Activated CD8-positive, alpha-beta T cell treated with anti-CD3 and anti-CD28 coated beads for 36 hours (primary cell): Measurements from ENCODE around the gene CD1B. TPM values are rescaled to one million over a fixed set of nuclear protein-coding genes. Genes with fewer than 3 reads are reported as not detected.

Experiments used
- ATAC-seq: fragments of 200-7000 bp; cut with Tn5 transposase; one replicate; pipeline ENCODE4 v1.10.0; 2021; ENCODE audit warnings: mild to moderate bottlenecking, moderate library complexity
- CTCF ChIA-PET: fragments of 350-600 bp; sonication (Branson Sonifier 250); formaldehyde crosslinking; loops from one replicate; lab custom pipeline; 2021; ENCODE audit warnings: antibody characterized with exemption; lab: Charles Lee
- POLR2A ChIA-PET: fragments of 350-600 bp; sonication (Branson Sonifier 250); formaldehyde crosslinking; loops from one replicate; lab custom pipeline; 2021; ENCODE audit warnings: antibody characterized with exemption; lab: Charles Lee
- DNase-seq: peaks from one replicate; pipeline ENCODE4 v3.0.0-alpha.2; 2020
- H3K27ac Mint-ChIP-seq: one replicate; pipeline ENCODE4 v1.8.0; 2021; ENCODE audit warnings: mild to moderate bottlenecking, mixed read lengths
- H3K27me3 Mint-ChIP-seq: one replicate; pipeline ENCODE4 v1.8.0; 2021; ENCODE audit warnings: mixed read lengths
- H3K36me3 Mint-ChIP-seq: one replicate; pipeline ENCODE4 v1.8.0; 2021; ENCODE audit warnings: low read depth, mixed read lengths
- H3K4me1 Mint-ChIP-seq: one replicate; pipeline ENCODE4 v1.8.0; 2021; ENCODE audit warnings: low read depth, mixed read lengths
- H3K4me3 Mint-ChIP-seq: one replicate; pipeline ENCODE4 v1.8.0; 2021; ENCODE audit warnings: mild to moderate bottlenecking, moderate library complexity, mixed read lengths
- H3K9me3 Mint-ChIP-seq: one replicate; pipeline ENCODE4 v1.8.0; 2021; ENCODE audit warnings: mixed read lengths
- CTCF ChIP-seq: fragments of 200-600 bp; IDR thresholded peaks from one replicate; pipeline ENCODE4 v1.8.0; 2022; ENCODE audit warnings: antibody characterized with exemption, mild to moderate bottlenecking
- intact Hi-C: fragments of 100-400 bp; cut with micrococcal nuclease; formaldehyde crosslinking; loops from one replicate; pipeline ENCODE4 v1.10.0; 2022
- total RNA-seq, 2 experiments: library from RNA; stranded (reverse); gene quantifications; one replicate each; pipeline ENCODE4 v1.2.3, GENCODE V29; 2021

Gene CD1B
- total RNA-seq, 2 experiments from 2014 or later = not detected

- Mint-ChIP-seq H3K4me3 (no peak overlapping the region), H3K4me1 (peaks cover 6% of the 10 kb centered on the region), H3K27me3 (peaks cover 3% of the 10 kb centered on the region), H3K27ac (no peak overlapping the region), H3K9me3 (no peaks in the 10 kb centered on the region), H3K36me3 (no peaks in the 10 kb centered on the region)
- no peak for TF ChIP-seq CTCF
- CTCF ChIA-PET = interaction anchor here (0.9 to 2.0 kb wide), 4 partner anchors 18 to 125 kb away, joined by 3 to 20 read pairs (median 4); no protein-coding TSS in a partner anchor
- intact Hi-C loops = loop anchor here (1.0 kb wide), 1 partner anchor 125 kb away; no protein-coding TSS in a partner anchor
- ATAC-seq = no peak
- POLR2A ChIA-PET = interaction anchor here (0.8 kb wide), 1 partner anchor 71 kb away, joined by 3 read pairs; no protein-coding TSS in a partner anchor
- DNase-seq = no peak
Measured at GRCh38 chr1:158329300-158329699, 2.0 kb downstream of the CD1B start.

- H3K9me3 Mint-ChIP-seq = peaks cover under 1% of the 10 kb centered on the region
- H3K4me3 Mint-ChIP-seq = no peak overlapping the region
- no peaks in the 10 kb centered on the region for H3K36me3 Mint-ChIP-seq
- no peak for DNase-seq
- intact Hi-C loops = no loop called here
- ChIA-PET POLR2A (no interaction called here), CTCF (interaction anchor here (2.0 kb wide), 1 partner anchor 124 kb away, joined by 20 read pairs; no protein-coding TSS in a partner anchor)
- H3K27me3 Mint-ChIP-seq = peaks cover 2% of the 10 kb centered on the region
- H3K27ac Mint-ChIP-seq = no peak overlapping the region
- ATAC-seq = no peak
- TF ChIP-seq CTCF = no peak
- peaks cover 2% of the 10 kb centered on the region for H3K4me1 Mint-ChIP-seq
Measured at GRCh38 chr1:158328426-158328825, 2.9 kb downstream of the CD1B start.

GRCh38 chr1:158327481-158327880, 3.9 kb downstream of the CD1B start:
- Mint-ChIP-seq H3K27me3 (no peaks in the 10 kb centered on the region), H3K9me3 (peaks cover 8% of the 10 kb centered on the region), H3K36me3 (no peaks in the 10 kb centered on the region), H3K27ac (no peak overlapping the region), H3K4me1 (no peaks in the 10 kb centered on the region), H3K4me3 (no peak overlapping the region)
- intact Hi-C loops = no loop called here
- POLR2A ChIA-PET = no interaction called here
- CTCF ChIA-PET = interaction anchor here (0.7 to 1.7 kb wide), 3 partner anchors 74 to 124 kb away, joined by 3 to 5 read pairs (median 4); no protein-coding TSS in a partner anchor
- DNase-seq (no peak), ATAC-seq (no peak)
- no peak for TF ChIP-seq CTCF

- CTCF ChIA-PET = interaction anchor here (0.6 kb wide), 1 partner anchor 120 kb away, joined by 3 read pairs; no protein-coding TSS in a partner anchor
- POLR2A ChIA-PET = no interaction called here
- Mint-ChIP-seq H3K27me3 (peaks cover 4% of the 10 kb centered on the region), H3K4me1 (no peaks in the 10 kb centered on the region), H3K9me3 (peaks cover 8% of the 10 kb centered on the region), H3K4me3 (no peak overlapping the region), H3K36me3 (no peaks in the 10 kb centered on the region), H3K27ac (no peak overlapping the region)
- TF ChIP-seq CTCF = no peak
- intact Hi-C loops = no loop called here
- DNase-seq (no peak), ATAC-seq (no peak)
Measured at GRCh38 chr1:158324395-158324794, 6.9 kb downstream of the CD1B start.

- Mint-ChIP-seq H3K27ac (no peak overlapping the region), H3K4me3 (no peak overlapping the region), H3K4me1 (no peaks in the 10 kb centered on the region), H3K9me3 (peaks cover 8% of the 10 kb centered on the region), H3K27me3 (peaks cover 4% of the 10 kb centered on the region), H3K36me3 (no peaks in the 10 kb centered on the region)
- ChIA-PET POLR2A (no interaction called here), CTCF (interaction anchor here (0.6 kb wide), 1 partner anchor 119 kb away, joined by 3 read pairs; no protein-coding TSS in a partner anchor)
- DNase-seq = no peak
- no peak for TF ChIP-seq CTCF
- intact Hi-C loops = no loop called here
- ATAC-seq = no peak
Measured at GRCh38 chr1:158323866-158324265, 7.5 kb downstream of the CD1B start.
